HCT116 (cell line): ENCODE data around the gene PTPN23. TPM values are rescaled to one million over a fixed set of nuclear protein-coding genes. Genes with fewer than 3 reads are reported as not detected.

ENCODE experiments used
- ATAC-seq: fragments of 200-7000 bp; cut with Tn5 transposase; 2 replicates; pipeline ENCODE4 v1.9.1; 2020; ENCODE audit warnings: mild to moderate bottlenecking, moderate library complexity
- BruUV-seq: library from RNA; stranded (reverse); fragments of 400-500 nt; replicated peaks from 2 replicates; lab custom pipeline; 2021; lab: Mats Ljungman, UMichigan
- CTCF ChIA-PET: fragments of 300-600 bp; sonication (Branson Sonifier 250); formaldehyde crosslinking; loops from one replicate; lab custom pipeline; 2021; ENCODE audit warnings: antibody characterized with exemption; lab: Charles Lee
- POLR2A ChIA-PET: fragments of 300-600, 350-600 bp; sonication (Branson Sonifier 250); formaldehyde crosslinking; loops from one replicate; lab custom pipeline; 2021; ENCODE audit warnings: antibody characterized with exemption; lab: Charles Lee
- RAD21 ChIA-PET, 2 experiments: fragments of 300-600 bp; sonication (Branson Sonifier 250); formaldehyde crosslinking; loops; one replicate each; lab custom pipeline; 2023; ENCODE audit warnings: low total read pairs in 2 of 2; ENCODE audit not compliant: uncharacterized antibody in 2 of 2, unreplicated experiment in 2 of 2, low non-redundant PET in 1 of 2; lab: Charles Lee
- DNase-seq: peaks from one replicate; pipeline ENCODE4 v3.0.0-alpha.2; 2010; ENCODE audit warnings: low read depth, low spot score
- H2AFZ ChIP-seq: fragments of 200-600 bp; shearing (Covaris generic), sonication (generic); 2 replicates; pipeline ENCODE4 v1.6.1; 2017; ENCODE audit warnings: low read depth, mixed run types, mixed read lengths, antibody characterized with exemption, low read length; ENCODE audit not compliant: poor library complexity, severe bottlenecking
- H3K27ac ChIP-seq: 2 replicates; pipeline ENCODE4 v1.5.1; 2012; ENCODE audit warnings: low read depth, low read length
- H3K27me3 ChIP-seq: fragments of 200-600 bp; sonication (generic); 2 replicates; pipeline ENCODE4 v1.6.1; 2016; ENCODE audit warnings: mixed run types, low read length, mixed read lengths; ENCODE audit not compliant: insufficient read depth
- H3K36me3 ChIP-seq, 2 experiments: fragments of 200-500 bp in 1 of 2; fragments of 200-600 bp in 1 of 2; sonication (Bioruptor generic) in 1 of 2; sonication (generic) in 1 of 2; 2 replicates each; pipeline versions ENCODE4 v1.5.1 to v1.6.1; 2014 to 2016; ENCODE audit warnings: low read length in 2 of 2, inconsistent platforms in 1 of 2, mixed read lengths in 1 of 2, mixed run types in 1 of 2; ENCODE audit not compliant: insufficient read depth in 2 of 2, control insufficient read depth in 1 of 2
- H3K4me1 ChIP-seq, 2 experiments: fragments of 200-600 bp in 1 of 2; sonication (generic) in 1 of 2; 2 replicates each; pipeline versions ENCODE4 v1.5.1 to v1.6.1; 2012 to 2017; ENCODE audit warnings: low read length in 2 of 2, inconsistent platforms in 1 of 2, mild to moderate bottlenecking in 1 of 2, mixed read lengths in 1 of 2, mixed run types in 1 of 2, moderate library complexity in 1 of 2; ENCODE audit not compliant: insufficient read depth in 2 of 2, control insufficient read depth in 1 of 2
- H3K4me2 ChIP-seq: fragments of 200-600 bp; sonication (generic); 2 replicates; pipeline ENCODE4 v1.6.1; 2017; ENCODE audit warnings: mixed run types, low read length, mixed read lengths
- H3K4me3 ChIP-seq, 2 experiments: fragments of 200-600 bp in 1 of 2; sonication (generic) in 1 of 2; replicated peaks in 1 of 2; 2 replicates each; pipeline ENCODE4 v1.5.1; 2011 to 2016; ENCODE audit warnings: low read length in 2 of 2, control low read depth in 1 of 2, low read depth in 1 of 2, mild to moderate bottlenecking in 1 of 2, mixed read lengths in 1 of 2, mixed run types in 1 of 2
- H3K79me2 ChIP-seq: fragments of 200-600 bp; sonication (generic); 2 replicates; pipeline ENCODE4 v1.6.1; 2017; ENCODE audit warnings: mild to moderate bottlenecking, mixed run types, low read length, moderate library complexity, mixed read lengths; ENCODE audit not compliant: insufficient read depth
- H3K9ac ChIP-seq: fragments of 200-600 bp; sonication (generic); 2 replicates; pipeline ENCODE4 v1.6.1; 2016; ENCODE audit warnings: low read length, mixed read lengths
- H3K9me2 ChIP-seq: fragments of 200-600 bp; sonication (generic), shearing (Covaris generic); 2 replicates; pipeline ENCODE4 v1.6.1; 2017; ENCODE audit warnings: mixed run types, mild to moderate bottlenecking, moderate library complexity; ENCODE audit not compliant: insufficient read depth
- H3K9me3 ChIP-seq, 2 experiments: fragments of 200-500 bp in 1 of 2; fragments of 200-600 bp in 1 of 2; sonication (Bioruptor generic) in 1 of 2; sonication (generic) in 1 of 2; 2 replicates each; pipeline ENCODE4 v1.6.1; 2014 to 2017; ENCODE audit warnings: low read length in 2 of 2, mixed read lengths in 2 of 2, inconsistent platforms in 1 of 2, low read depth in 1 of 2, mild to moderate bottlenecking in 1 of 2, mixed run types in 1 of 2, moderate library complexity in 1 of 2; ENCODE audit not compliant: control insufficient read depth in 1 of 2, insufficient read depth in 1 of 2
- H4K20me1 ChIP-seq: fragments of 200-600 bp; sonication (generic), shearing (Covaris generic); 2 replicates; pipeline ENCODE4 v1.6.1; 2017; ENCODE audit warnings: mixed run types, mild to moderate bottlenecking, moderate library complexity; ENCODE audit not compliant: insufficient read depth
- ATF3 ChIP-seq: IDR thresholded peaks from 2 replicates; pipeline ENCODE4 v1.6.1; 2012
- CTCF ChIP-seq, 3 experiments: fragments of 200-600 bp in 1 of 3; sonication (generic) in 1 of 3; IDR thresholded peaks in 2 of 3; conservative IDR thresholded peaks in 1 of 3; 2 replicates each; pipeline ENCODE4 v1.5.1; 2012 to 2017; ENCODE audit warnings: low read depth in 2 of 3, low read length in 2 of 3, antibody characterized with exemption in 1 of 3, borderline replicate concordance in 1 of 3, control low read depth in 1 of 3, mild to moderate bottlenecking in 1 of 3, mixed read lengths in 1 of 3, mixed run types in 1 of 3, moderate library complexity in 1 of 3; ENCODE audit not compliant: insufficient read depth in 1 of 3
- FOSL1 ChIP-seq: IDR thresholded peaks from 2 replicates; pipeline ENCODE4 v1.6.1; 2012; ENCODE audit warnings: low read depth
- JUND ChIP-seq: IDR thresholded peaks from 2 replicates; pipeline ENCODE4 v1.6.1; 2012
- ZBTB33 ChIP-seq: IDR thresholded peaks from 2 replicates; pipeline ENCODE4 v1.6.1; 2011; ENCODE audit warnings: mild to moderate bottlenecking, low read length, moderate library complexity; ENCODE audit not compliant: insufficient replicate concordance; ENCODE audit errors: extremely low read depth
- ZNF274 ChIP-seq: fragments of 200-500 bp; sonication (Bioruptor generic); IDR thresholded peaks from 2 replicates; pipeline ENCODE4 v1.6.1; 2014; ENCODE audit warnings: mild to moderate bottlenecking, low read depth, low read length, inconsistent platforms
- intact Hi-C: fragments of 100-400 bp; cut with micrococcal nuclease; formaldehyde crosslinking; loops from 2 replicates; pipeline ENCODE4 v1.10.0; 2022
- total RNA-seq: library from RNA; stranded (reverse); gene quantifications from one replicate; pipeline ENCODE4 v1.2.1, GENCODE V29; 2021; ENCODE audit not compliant: unreplicated experiment

The PTPN23 gene
- total RNA-seq, 1 experiment from 2014 or later, result 56.5 TPM

- peak overlapping the region; percentile 61 for H3K4me2 ChIP-seq
- H3K4me1 ChIP-seq, result peaks cover 10 to 26% of the 10 kb centered on the region in 2 experiments
- intact Hi-C loops, result no loop called here
- no peak overlapping the region for H2AFZ ChIP-seq
- H4K20me1 ChIP-seq, result peaks cover 11% of the 10 kb centered on the region; the same call in 1 of the 2 replicates
- TF ChIP-seq JUND, result no peak
- TF ChIP-seq CTCF (IDR thresholded peaks at IDR 0.05 in 2 of 3, conservative IDR thresholded peaks at IDR 0.05 in 1 of 3; ENCODE audit: borderline replicate concordance in 1 of 3, insufficient read depth in 1 of 3, low read depth in 2 of 3, low read length in 2 of 3), result peak in 1 of 3 experiments; percentile 16; a peak in 1 of 6 replicates
- TF ChIP-seq FOSL1, result no peak
- no peak for TF ChIP-seq ATF3
- TF ChIP-seq ZNF274, result no peak
- TF ChIP-seq ZBTB33, result no peak
- peak; percentile 67 for ATAC-seq
- H3K9me2 ChIP-seq, result no peaks in the 10 kb centered on the region
- no TSS peak for BruUV-seq
- no peak overlapping the region for H3K4me3 ChIP-seq
- H3K27me3 ChIP-seq, result no peaks in the 10 kb centered on the region
- peaks cover 77% of the 10 kb centered on the region for H3K79me2 ChIP-seq
- RAD21 ChIA-PET, result no interaction called here
- H3K9me3 ChIP-seq, result no peaks in the 10 kb centered on the region
- CTCF ChIA-PET, result no interaction called here
- peaks cover 0 to 3% of the 10 kb centered on the region in 2 experiments; a peak in 2 of 4 replicates for H3K36me3 ChIP-seq
- DNase-seq, result no peak
- peak overlapping the region; percentile 14; the same call in 1 of the 2 replicates for H3K9ac ChIP-seq
- no peak overlapping the region for H3K27ac ChIP-seq
- POLR2A ChIA-PET, result interaction anchor here (0.9 kb wide), 1 partner anchor 14 kb away, joined by 3 read pairs; the partner anchor contains the start of gene PTPN23
Measured at GRCh38 chr3:47394140-47394870, 13.5 kb downstream of the PTPN23 start.
